Suprapubic skin (tissue), 4 donors: ENCODE measurements around the gene HADHA.

Experiments
- CTCF ChIP-seq, 2 donors: fragments of 200-600 bp in 1 of 2; fragments of 450-650 bp in 1 of 2; sonication (generic) in 1 of 2; IDR thresholded peaks; one replicate each; pipeline ENCODE4 v1.5.1; 2016 to 2019; ENCODE audit warnings: antibody characterized with exemption in 2 of 2, mild to moderate bottlenecking in 1 of 2, moderate library complexity in 1 of 2
- EP300 ChIP-seq: sonication (generic); formaldehyde crosslinking; IDR thresholded peaks from one replicate; pipeline ENCODE4 v1.6.1; 2017; ENCODE audit warnings: antibody characterized with exemption
- POLR2A ChIP-seq, 2 donors: fragments of 450-650 bp; IDR thresholded peaks; one replicate each; pipeline ENCODE4 v1.6.1; 2017; ENCODE audit warnings: antibody characterized with exemption in 2 of 2, mild to moderate bottlenecking in 2 of 2, moderate library complexity in 2 of 2
- POLR2AphosphoS5 ChIP-seq, 3 donors: sonication (generic); formaldehyde crosslinking; IDR thresholded peaks; one replicate each; pipeline ENCODE4 v1.6.1; 2017; ENCODE audit warnings: antibody characterized with exemption in 3 of 3

DNA sequence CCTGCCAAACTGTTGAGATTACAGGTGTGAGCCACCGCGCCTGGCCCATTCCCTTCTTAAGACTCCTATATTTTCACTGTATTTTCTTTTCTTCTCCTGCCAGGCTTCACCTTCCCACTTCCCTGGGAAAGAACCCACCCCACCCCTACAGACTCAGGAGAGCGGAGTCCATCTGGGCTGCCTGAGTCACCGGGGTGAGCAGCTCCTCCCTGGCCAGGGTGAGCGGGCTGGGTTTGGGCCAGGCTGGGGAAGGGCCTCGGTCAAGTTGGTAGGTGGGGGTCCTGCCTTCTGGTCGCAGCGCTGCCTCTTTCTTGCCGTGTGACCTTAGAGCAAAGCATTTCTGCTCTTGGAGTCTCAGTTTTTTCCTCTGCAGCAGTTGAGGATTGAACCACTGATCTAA, 73.6 kb downstream of the HADHA start:
- no peak for TF ChIP-seq CTCF (IDR thresholded peaks at IDR 0.05)
- TF ChIP-seq POLR2AphosphoS5 (IDR thresholded peaks at IDR 0.05): no peak
- TF ChIP-seq EP300: no peak
- no peak for TF ChIP-seq POLR2A (IDR thresholded peaks at IDR 0.05)
